Muscle of leg (tissue), 11 donors: ENCODE data around the gene NAMPT. TPM values are rescaled to one million over a fixed set of nuclear protein-coding genes. Genes with fewer than 3 reads are reported as not detected.
A peak's percentile ranks its signal among the peaks of the same experiment; 100 is the strongest.
"Not testable (repeated sequence)": the region's sequence is repeated elsewhere in the genome, so short reads cannot be mapped to it uniquely, and the experiment has no call there.

Source experiments
- DNase-seq: peaks from one replicate; pipeline ENCODE4 v3.0.0; 2013
- H3K27ac ChIP-seq: one replicate; pipeline ENCODE4 v1.5.1; 2013; ENCODE audit warnings: mild to moderate bottlenecking, low read length, control low read depth
- H3K27me3 ChIP-seq: one replicate; pipeline ENCODE4 v1.6.1; 2013; ENCODE audit warnings: low read length; ENCODE audit not compliant: control insufficient read depth, insufficient read depth
- H3K36me3 ChIP-seq: one replicate; pipeline ENCODE4 v1.6.1; 2013; ENCODE audit warnings: low read length; ENCODE audit not compliant: control insufficient read depth, insufficient read depth
- H3K4me1 ChIP-seq: one replicate; pipeline ENCODE4 v1.6.1; 2013; ENCODE audit warnings: low read length; ENCODE audit not compliant: control insufficient read depth, insufficient read depth
- H3K4me3 ChIP-seq: one replicate; pipeline ENCODE4 v1.5.1; 2013; ENCODE audit warnings: low read length, control low read depth
- H3K9me3 ChIP-seq: replicated peaks from 2 replicates; pipeline ENCODE4 v1.6.1; 2013; ENCODE audit warnings: low read depth, low read length; ENCODE audit not compliant: control insufficient read depth
- WGBS: methylation state at CpG from one replicate; pipeline ENCODE4 v1.1.5; 2013; ENCODE audit warnings: missing lambda C conversion rate; ENCODE audit not compliant: insufficient coverage; 5-methylcytosine and 5-hydroxymethylcytosine counted together
- polyA plus RNA-seq, 8 donors: library from polyadenylated mRNA; unstranded; fragments of 120-200 nt; gene quantifications; one replicate each; pipeline versions ENCODE4 v1.2.1 to v1.2.3, GENCODE V29; 2013; ENCODE audit warnings: inconsistent platforms in 1 of 8, low replicate concordance in 1 of 8; ENCODE audit not compliant: insufficient read length in 8 of 8, insufficient read depth in 1 of 8
- total RNA-seq: library from RNA; stranded (reverse); fragments of 120-200 nt; gene quantifications from one replicate; pipeline ENCODE4 v1.2.4, GENCODE V29; 2013

NAMPT gene
- total and polyA plus RNA-seq, 9 donors = 13.7 to 24.7 (median 17.3) TPM

DNA sequence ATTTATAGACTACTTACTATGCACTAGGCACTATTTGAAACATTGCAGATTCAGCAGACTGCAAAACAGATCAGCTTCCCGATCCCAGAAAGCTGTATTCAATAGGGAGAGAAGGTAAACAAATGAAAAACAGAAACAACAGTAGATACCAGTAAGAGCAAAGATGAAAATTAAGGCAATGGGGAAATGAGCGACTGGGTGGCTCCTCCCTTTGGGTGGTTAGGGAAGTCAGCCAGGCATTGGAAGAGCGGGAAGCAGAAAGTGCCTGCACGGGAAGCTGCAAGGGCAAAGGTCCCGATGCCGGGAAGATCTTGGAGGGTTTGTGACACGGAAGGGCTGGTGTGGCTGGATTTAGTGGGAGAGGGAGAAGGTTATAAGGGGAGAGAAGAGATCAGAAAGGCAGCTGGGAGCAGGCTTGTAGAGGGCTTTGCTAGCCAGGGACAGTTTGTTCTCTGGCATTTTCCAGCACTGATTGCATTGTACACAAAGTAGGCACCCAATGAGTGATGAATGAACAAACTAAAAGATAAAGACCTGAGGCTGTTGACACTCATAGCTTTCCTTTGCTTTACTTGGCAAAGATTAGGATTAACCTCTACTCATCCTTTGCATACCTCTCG is 67.8 kb downstream of the NAMPT start:
- H3K4me3 ChIP-seq = no peak overlapping the region
- H3K27me3 ChIP-seq = peaks cover 2% of the 10 kb centered on the region
- no peaks in the 10 kb centered on the region for H3K36me3 ChIP-seq
- H3K9me3 ChIP-seq = no peaks in the 10 kb centered on the region
- no peaks in the 10 kb centered on the region for H3K4me1 ChIP-seq
- peak overlapping the region; percentile 60 for H3K27ac ChIP-seq
- 20% methylated on average over 6 of the region's 8 CpGs for WGBS
- peak; percentile 29 for DNase-seq

DNA sequence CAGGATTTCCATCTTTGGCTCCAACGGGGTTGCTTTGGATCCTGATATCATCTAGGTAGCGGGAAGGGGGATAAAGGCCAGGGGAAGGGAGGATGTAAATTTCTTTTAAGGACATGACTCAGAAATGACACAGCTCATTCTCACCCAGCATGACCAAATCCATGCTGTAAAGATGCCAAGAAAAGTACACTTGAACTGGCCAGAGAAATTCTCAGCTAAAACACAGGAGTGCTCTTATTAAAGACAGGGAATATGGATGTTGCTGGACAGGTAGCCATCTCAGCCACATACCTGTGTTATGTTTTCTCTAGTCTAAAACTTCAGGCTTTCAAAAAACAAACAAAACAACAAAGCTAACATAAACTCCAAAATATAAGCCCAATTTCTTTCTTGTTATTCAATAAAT is 68.3 kb downstream of the NAMPT start:
- no peaks in the 10 kb centered on the region for H3K9me3 ChIP-seq
- WGBS = no CpG with 5 or more reads among the region's 2 CpGs
- peak; percentile 52 for DNase-seq
- peak overlapping the region; percentile 5 for H3K27ac ChIP-seq
- no peaks in the 10 kb centered on the region for H3K36me3 ChIP-seq
- H3K4me1 ChIP-seq = no peaks in the 10 kb centered on the region
- H3K4me3 ChIP-seq = no peak overlapping the region
- H3K27me3 ChIP-seq = no peaks in the 10 kb centered on the region

DNA sequence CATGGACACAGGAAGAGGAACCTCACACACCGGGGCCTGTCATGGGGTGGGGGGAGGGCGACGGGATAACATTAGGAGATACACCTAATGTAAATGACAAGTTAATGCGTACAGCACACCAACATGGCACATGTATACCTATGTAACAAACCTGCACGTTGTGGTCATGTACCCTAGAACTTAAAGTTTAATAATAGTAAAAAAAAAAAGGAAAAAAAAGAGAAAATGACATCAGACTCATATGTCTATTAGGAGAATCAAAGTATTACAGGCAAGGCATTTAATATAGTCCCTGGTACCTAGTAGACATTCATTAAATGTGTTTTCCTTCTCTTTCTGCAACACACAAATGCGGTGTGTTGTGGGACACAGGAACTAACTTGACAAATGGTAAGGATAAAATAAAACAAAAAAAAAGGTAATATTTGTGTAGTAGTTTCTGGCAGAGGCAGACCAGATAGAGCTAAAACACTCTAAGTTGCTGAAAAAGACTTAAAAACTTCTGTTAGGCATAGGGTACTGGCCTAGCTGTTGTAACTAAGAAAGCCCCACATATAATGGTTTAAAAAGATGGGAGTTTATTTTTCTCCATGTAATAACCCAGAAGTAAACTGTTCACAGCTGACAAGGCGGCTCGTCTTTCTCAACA is 68.8 kb downstream of the NAMPT start:
- Histone ChIP-seq H3K9me3 (no peaks in the 10 kb centered on the region), H3K27me3 (no peaks in the 10 kb centered on the region), H3K27ac (peak overlapping the region; percentile 5), H3K4me3 (no peak overlapping the region), H3K36me3 (no peaks in the 10 kb centered on the region), H3K4me1 (no peaks in the 10 kb centered on the region)
- WGBS = no CpG with 5 or more reads among the region's 8 CpGs
- DNase-seq = no peak

DNA sequence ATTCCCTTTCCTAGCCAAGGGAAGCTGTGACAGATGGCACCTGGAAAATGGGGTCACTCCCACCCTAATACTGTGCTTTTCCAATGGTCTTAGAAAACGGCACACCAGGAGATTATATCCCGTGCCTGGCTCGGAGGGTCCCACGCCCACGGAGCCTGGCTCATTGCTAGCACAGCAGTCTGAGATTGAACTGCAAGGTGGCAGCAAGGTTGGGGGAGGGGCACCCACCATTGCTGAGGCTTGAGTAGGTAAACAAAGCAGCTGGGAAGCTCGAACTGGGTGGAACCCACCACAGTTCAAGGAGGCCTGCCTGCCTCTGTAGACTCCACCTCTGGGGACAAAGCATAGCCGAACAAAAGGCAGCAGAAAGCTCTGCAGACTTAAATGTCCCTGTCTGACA is 75.8 kb downstream of the NAMPT start:
- H3K27me3 ChIP-seq, H3K36me3 ChIP-seq, H3K4me3 ChIP-seq, H3K9me3 ChIP-seq, H3K4me1 ChIP-seq, H3K27ac ChIP-seq, DNase-seq: not testable (repeated sequence)
- 91% methylated on average over 6 of the region's 7 CpGs for WGBS

DNA sequence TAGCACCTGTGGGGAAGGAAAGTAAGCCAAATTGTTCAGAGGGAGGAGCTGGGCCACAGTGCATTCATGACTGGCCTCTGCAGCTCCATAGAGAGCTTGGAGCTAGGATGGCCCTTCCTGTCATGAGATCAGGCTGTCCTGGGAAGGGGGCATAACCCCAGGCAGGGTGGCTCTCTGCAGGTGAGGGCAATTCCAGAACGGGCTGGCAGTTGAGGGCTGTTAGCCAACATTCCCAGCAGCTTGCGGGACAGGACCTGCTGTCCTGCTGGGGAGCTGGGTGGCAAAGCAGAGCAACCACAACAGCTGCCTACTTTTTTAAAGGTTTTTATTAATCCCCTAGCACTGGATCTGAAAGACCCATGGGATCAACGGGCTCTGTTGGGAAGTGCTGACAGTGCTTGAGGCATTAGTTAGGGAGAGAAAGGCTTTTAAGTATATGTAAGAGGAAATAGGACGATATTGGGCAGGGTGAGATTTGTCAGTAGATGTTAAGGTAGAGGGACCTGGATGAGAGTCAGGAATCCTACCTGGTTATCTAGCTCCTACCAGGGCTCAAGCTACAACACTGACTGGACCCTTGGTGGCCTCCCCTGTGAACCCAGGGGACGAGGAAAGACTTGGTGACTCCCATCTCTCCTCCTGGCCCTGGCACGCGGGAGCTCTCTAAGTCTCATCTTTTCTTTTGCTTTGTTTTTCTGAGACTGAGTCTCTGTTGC is 77.8 kb downstream of the NAMPT start:
- no peaks in the 10 kb centered on the region for H3K27me3 ChIP-seq
- H3K36me3 ChIP-seq = no peaks in the 10 kb centered on the region
- H3K9me3 ChIP-seq = no peaks in the 10 kb centered on the region
- DNase-seq = no peak
- no peak overlapping the region for H3K4me3 ChIP-seq
- no peaks in the 10 kb centered on the region for H3K4me1 ChIP-seq
- H3K27ac ChIP-seq = no peak overlapping the region
- 71% methylated on average over 1 of the region's 7 CpGs for WGBS

DNA sequence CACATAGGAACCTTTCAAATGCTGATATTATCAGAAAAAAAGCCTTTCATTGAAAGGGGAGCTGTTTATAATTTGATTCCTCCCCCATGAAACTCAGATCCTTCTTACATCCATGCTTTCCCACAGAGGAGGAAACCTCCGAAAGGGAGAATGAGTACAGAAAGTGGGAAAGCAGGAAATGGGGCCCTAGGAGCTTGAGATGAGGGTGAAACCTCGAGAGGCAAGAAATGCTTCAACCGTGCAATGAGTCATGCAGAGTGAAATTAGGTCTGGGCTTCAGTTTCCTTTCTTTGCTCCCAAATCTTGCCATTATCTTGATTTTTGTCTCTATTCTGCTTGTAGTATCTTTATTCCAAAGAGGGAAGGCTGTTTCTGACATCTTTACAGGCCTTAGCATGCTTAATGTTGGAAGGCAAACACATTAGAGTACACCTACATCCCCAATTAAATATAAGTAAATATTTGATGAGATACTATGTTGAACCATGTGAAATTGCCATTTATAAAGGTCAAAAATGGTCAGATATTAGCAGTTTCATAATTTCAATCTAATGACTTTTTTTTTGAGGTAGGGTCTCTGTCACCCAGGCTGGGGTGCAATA is 79.1 kb downstream of the NAMPT start:
- WGBS = 33% methylated on average over 1 of the region's 3 CpGs

DNA sequence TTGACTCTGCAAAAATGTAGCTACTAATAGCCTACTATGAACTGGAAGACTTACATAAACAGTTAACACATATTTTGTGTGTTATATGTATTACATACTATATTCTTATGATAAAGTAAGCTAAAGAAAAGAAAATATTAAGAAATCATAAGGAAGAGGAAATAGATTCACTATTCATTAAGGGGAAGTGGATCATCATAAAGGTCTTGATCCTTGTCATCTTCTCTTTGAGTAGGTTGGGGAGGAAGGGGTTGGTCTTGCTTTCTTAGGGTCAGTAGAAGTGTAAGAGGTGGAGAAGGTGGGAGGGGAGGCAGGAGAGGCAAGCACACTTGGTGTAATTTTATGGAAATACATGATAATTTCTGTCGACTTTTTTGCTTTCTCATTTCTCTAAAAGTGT is 81.3 kb downstream of the NAMPT start:
- Histone ChIP-seq H3K4me1 (no peaks in the 10 kb centered on the region), H3K36me3 (no peaks in the 10 kb centered on the region), H3K9me3 (no peaks in the 10 kb centered on the region), H3K4me3 (no peak overlapping the region), H3K27me3 (no peaks in the 10 kb centered on the region), H3K27ac (no peak overlapping the region)
- no peak for DNase-seq
- no CpG with 5 or more reads among the region's 1 CpG for WGBS

More for the DNA sequence above, 79.1 kb downstream of the NAMPT start:
- no peak overlapping the region for H3K27ac ChIP-seq
- H3K9me3 ChIP-seq = no peaks in the 10 kb centered on the region
- no peak overlapping the region for H3K4me3 ChIP-seq
- no peaks in the 10 kb centered on the region for H3K4me1 ChIP-seq
- no peaks in the 10 kb centered on the region for H3K27me3 ChIP-seq
- no peaks in the 10 kb centered on the region for H3K36me3 ChIP-seq
- no peak for DNase-seq

DNA sequence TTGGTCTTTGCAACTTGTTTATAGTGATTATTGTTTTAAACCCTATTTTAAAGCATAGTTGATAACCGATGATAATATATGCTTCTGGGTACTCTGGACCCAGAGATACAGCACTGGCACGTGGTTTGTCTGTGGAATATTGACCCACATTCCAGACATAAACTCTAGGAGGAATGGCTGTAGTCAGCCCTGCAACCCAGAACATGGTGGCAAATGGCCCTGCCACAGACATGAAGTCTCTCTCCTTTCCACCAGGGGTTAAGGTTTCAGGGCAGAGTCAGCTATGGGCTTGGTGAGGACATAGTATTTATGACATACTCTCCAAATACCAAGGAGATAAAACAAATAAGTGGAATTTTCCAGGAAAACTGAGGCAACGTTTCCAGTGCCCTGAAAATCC is 83.6 kb downstream of the NAMPT start:
- no peak overlapping the region for H3K4me3 ChIP-seq
- H3K27ac ChIP-seq = no peak overlapping the region
- no peaks in the 10 kb centered on the region for H3K27me3 ChIP-seq
- no peaks in the 10 kb centered on the region for H3K4me1 ChIP-seq
- no peaks in the 10 kb centered on the region for H3K36me3 ChIP-seq
- WGBS = no CpG with 5 or more reads among the region's 3 CpGs
- H3K9me3 ChIP-seq = no peaks in the 10 kb centered on the region
- no peak for DNase-seq

DNA sequence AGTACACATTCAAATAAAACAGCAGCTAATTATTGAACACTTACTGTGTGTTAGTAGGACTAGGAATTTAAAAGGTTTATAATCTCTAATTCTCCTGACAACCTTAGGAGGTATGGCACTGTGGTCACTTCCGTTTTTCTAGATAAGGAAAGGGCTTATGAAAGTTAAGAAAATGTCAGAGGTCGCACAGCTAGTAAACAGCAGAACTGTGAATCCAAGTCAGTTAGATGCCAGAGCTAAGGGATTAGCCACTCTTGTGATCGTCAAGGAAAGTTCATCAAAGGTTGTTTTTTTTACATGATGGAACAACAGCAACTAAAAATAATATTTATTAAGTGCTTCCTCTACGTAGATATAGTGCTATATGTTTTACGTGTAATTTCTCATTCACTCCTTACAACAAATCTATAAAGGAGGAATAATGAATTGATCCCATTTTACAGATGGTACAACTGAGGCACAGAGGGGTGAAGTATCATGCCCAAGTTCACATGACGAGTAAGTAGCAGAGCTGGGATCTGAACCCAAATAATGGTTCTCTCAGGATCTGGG is 84.9 kb downstream of the NAMPT start:
- H3K27ac ChIP-seq = no peak overlapping the region
- no peak overlapping the region for H3K4me3 ChIP-seq
- no peaks in the 10 kb centered on the region for H3K36me3 ChIP-seq
- H3K27me3 ChIP-seq = no peaks in the 10 kb centered on the region
- 83% methylated on average over 1 of the region's 6 CpGs for WGBS
- no peaks in the 10 kb centered on the region for H3K4me1 ChIP-seq
- no peak for DNase-seq
- H3K9me3 ChIP-seq = no peaks in the 10 kb centered on the region

DNA sequence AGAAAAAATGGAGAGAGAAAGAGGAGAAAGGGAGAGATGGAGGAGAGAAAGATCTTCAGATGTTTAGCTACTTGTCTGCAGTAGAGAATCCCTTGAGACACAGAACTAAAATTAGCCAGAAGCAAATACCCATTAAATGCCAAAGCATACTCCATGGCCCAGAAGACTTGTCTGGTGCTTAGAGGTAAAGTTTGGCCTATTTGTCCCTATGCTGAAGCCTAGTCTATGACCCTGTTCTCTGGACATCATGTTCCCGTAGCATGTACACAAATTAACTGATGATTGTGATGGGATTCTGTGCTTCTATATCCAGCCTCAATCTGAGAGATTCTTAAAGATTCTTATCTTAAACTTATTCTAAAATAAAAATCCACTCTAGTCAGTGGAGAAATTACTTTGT is 85.8 kb downstream of the NAMPT start:
- H3K9me3 ChIP-seq = no peaks in the 10 kb centered on the region
- no CpG with 5 or more reads among the region's 1 CpG for WGBS
- no peak overlapping the region for H3K27ac ChIP-seq
- H3K4me1 ChIP-seq = no peaks in the 10 kb centered on the region
- DNase-seq = no peak
- no peak overlapping the region for H3K4me3 ChIP-seq
- H3K27me3 ChIP-seq = no peaks in the 10 kb centered on the region
- H3K36me3 ChIP-seq = no peaks in the 10 kb centered on the region
